C4-2B (cell line): ENCODE results near the gene RPTOR.

ENCODE experiments used
- ZFX ChIP-seq: fragments of 450-650 bp; IDR thresholded peaks from 2 replicates; pipeline ENCODE4 v1.6.1; 2017
- TF ChIP-seq, protein P1 (sequence below): fragments of 450-650 bp; conservative IDR thresholded peaks from 2 replicates; pipeline ENCODE4 v1.5.1; 2017; ENCODE audit warnings: mild to moderate bottlenecking

GRCh38 chr17:80921159-80921558 lies 376.5 kb downstream of the RPTOR start:
- TF ChIP-seq, protein P1, sequence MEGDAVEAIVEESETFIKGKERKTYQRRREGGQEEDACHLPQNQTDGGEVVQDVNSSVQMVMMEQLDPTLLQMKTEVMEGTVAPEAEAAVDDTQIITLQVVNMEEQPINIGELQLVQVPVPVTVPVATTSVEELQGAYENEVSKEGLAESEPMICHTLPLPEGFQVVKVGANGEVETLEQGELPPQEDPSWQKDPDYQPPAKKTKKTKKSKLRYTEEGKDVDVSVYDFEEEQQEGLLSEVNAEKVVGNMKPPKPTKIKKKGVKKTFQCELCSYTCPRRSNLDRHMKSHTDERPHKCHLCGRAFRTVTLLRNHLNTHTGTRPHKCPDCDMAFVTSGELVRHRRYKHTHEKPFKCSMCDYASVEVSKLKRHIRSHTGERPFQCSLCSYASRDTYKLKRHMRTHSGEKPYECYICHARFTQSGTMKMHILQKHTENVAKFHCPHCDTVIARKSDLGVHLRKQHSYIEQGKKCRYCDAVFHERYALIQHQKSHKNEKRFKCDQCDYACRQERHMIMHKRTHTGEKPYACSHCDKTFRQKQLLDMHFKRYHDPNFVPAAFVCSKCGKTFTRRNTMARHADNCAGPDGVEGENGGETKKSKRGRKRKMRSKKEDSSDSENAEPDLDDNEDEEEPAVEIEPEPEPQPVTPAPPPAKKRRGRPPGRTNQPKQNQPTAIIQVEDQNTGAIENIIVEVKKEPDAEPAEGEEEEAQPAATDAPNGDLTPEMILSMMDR, result no peak
- TF ChIP-seq ZFX, result no peak
